ENCODE data around the gene PGS1.
A peak's percentile ranks its signal among the peaks of the same experiment; 100 is the strongest.

PGS1 gene

DNA sequence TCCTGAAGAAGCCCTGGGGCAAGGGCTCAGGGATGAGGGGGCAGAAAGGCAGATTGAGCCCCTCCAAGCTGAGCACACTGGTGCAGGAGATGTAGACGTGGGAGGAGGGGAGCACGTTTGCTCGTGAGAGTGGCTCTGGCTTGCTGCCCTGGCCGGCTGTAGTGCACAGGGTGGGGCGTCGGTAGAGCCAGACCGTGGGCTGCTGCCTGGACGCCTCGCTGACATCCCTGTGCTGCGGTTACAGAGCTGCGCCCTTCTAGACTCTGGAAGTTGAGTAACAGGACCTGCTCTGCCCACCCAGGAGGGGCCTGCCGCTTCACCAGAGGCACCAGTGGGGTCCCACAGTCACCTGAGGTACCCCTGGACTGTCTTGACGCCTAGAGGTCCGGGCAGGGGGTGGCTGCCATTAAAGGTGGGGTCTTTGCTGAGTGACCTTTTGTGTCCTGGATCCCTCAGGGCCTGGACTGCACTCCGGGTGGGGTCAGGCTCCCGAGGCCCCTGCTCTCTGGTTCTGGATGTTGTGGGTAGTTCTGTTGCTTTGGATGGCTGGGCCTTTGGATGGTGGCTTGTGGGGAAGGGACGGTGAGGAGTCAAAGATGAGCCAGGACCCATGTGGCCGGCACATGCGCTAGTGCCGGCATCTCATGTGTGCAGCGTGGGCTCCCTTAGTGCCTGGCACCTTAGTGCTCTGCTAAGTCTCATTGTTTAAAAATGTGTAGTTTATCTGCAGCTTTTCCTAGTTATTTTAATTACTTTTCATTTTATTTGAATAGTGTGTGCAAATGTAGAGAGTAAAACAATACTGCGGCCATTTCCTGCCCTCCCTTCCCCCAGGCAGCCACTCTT lies 41.7 kb downstream of the PGS1 start:
- H3K18ac ChIP-seq (ENCODE audit: low read length), result no peak overlapping the region
- no peak overlapping the region for H2BK120ac ChIP-seq (ENCODE audit: low read depth, low read length)
- no peak overlapping the region for H3K9ac ChIP-seq (ENCODE audit: low read length)
- WGBS (ENCODE audit: extremely low coverage, insufficient coverage, low lambda C conversion rate), result no CpG with 5 or more reads among the region's 22 CpGs
- no peaks in the 10 kb centered on the region for H3K4me1 ChIP-seq (ENCODE audit: control insufficient read depth, low read depth, low read length)
- H2AK5ac ChIP-seq (ENCODE audit: low read length), result no peak overlapping the region
- H4K8ac ChIP-seq (ENCODE audit: low read depth, low read length), result no peak overlapping the region
- no peak overlapping the region for H2BK5ac ChIP-seq (ENCODE audit: low read length)
- H3K79me1 ChIP-seq (ENCODE audit: low read length), result peaks cover 7% of the 10 kb centered on the region
- DNase-seq, result no peak
- no peaks in the 10 kb centered on the region for H3K79me2 ChIP-seq (ENCODE audit: control insufficient read depth, insufficient read depth, low read length)
- H3K4ac ChIP-seq (ENCODE audit: low read depth, low read length), result no peak overlapping the region
- no peak overlapping the region for H3K56ac ChIP-seq (ENCODE audit: low read length)
- H3K27ac ChIP-seq (ENCODE audit: low read depth, low read length), result no peak overlapping the region
- H2BK15ac ChIP-seq (replicated peaks; ENCODE audit: low read depth), result no peak overlapping the region
- no peak overlapping the region for H3K4me2 ChIP-seq (ENCODE audit: low read length)
- H3K4me3 ChIP-seq (ENCODE audit: low read length), result no peak overlapping the region
- H3K36me3 ChIP-seq (ENCODE audit: control insufficient read depth, insufficient read depth, low read length), result peaks cover 6% of the 10 kb centered on the region
- H4K5ac ChIP-seq (ENCODE audit: low read length), result no peak overlapping the region
- no peak overlapping the region for H3K23ac ChIP-seq (ENCODE audit: low read length)
- no peaks in the 10 kb centered on the region for H3K27me3 ChIP-seq (ENCODE audit: insufficient read depth, low read length, poor library complexity)

DNA sequence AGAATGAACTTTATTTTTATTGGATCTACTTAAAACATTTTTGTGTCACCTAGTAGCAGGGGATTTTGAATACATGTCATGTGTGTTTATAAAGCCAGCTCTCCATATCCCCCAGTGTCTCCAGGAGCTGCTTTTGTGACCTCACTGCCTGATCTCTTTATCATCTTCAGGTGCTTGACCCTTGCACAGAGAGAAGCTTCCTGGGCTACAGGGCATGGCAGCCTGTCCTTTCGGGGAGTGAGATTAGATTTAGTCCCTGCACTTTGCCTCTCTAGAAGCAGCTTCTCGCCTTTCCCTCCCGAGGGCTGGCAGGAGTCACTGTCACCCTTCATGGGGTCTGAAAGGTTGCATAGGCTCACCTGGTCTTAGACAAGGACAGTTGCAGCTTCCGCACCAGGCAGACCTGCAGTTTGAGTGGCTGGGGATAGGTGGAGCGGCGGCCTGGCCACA lies 42.7 kb downstream of the PGS1 start:
- Histone ChIP-seq H2BK120ac (ENCODE audit: low read depth, low read length) (no peak overlapping the region), H2BK5ac (ENCODE audit: low read length) (no peak overlapping the region), H3K79me2 (ENCODE audit: control insufficient read depth, insufficient read depth, low read length) (no peaks in the 10 kb centered on the region), H3K27ac (ENCODE audit: low read depth, low read length) (no peak overlapping the region), H3K4me1 (ENCODE audit: control insufficient read depth, low read depth, low read length) (no peaks in the 10 kb centered on the region), H3K79me1 (ENCODE audit: low read length) (peaks cover 7% of the 10 kb centered on the region), H3K23ac (ENCODE audit: low read length) (no peak overlapping the region), H2BK15ac (replicated peaks; ENCODE audit: low read depth) (no peak overlapping the region), H3K4me2 (ENCODE audit: low read length) (no peak overlapping the region), H3K4me3 (ENCODE audit: low read length) (no peak overlapping the region), H3K9ac (ENCODE audit: low read length) (no peak overlapping the region), H3K36me3 (ENCODE audit: control insufficient read depth, insufficient read depth, low read length) (peaks cover 9% of the 10 kb centered on the region), H3K18ac (ENCODE audit: low read length) (no peak overlapping the region), H3K27me3 (ENCODE audit: insufficient read depth, low read length, poor library complexity) (no peaks in the 10 kb centered on the region), H2AK5ac (ENCODE audit: low read length) (no peak overlapping the region), H4K5ac (ENCODE audit: low read length) (no peak overlapping the region), H3K4ac (ENCODE audit: low read depth, low read length) (no peak overlapping the region), H4K8ac (ENCODE audit: low read depth, low read length) (no peak overlapping the region), H3K56ac (ENCODE audit: low read length) (no peak overlapping the region)
- no CpG with 5 or more reads among the region's 6 CpGs for WGBS (ENCODE audit: extremely low coverage, insufficient coverage, low lambda C conversion rate)
- no peak for DNase-seq

GRCh38 chr17:78421534-78422266 lies 43.3 kb downstream of the PGS1 start:
- Histone ChIP-seq H3K27ac (ENCODE audit: low read depth, low read length) (no peak overlapping the region), H3K79me2 (ENCODE audit: control insufficient read depth, insufficient read depth, low read length) (no peaks in the 10 kb centered on the region), H2BK5ac (ENCODE audit: low read length) (no peak overlapping the region), H4K8ac (ENCODE audit: low read depth, low read length) (no peak overlapping the region), H3K56ac (ENCODE audit: low read length) (peak overlapping the region; percentile 42), H4K5ac (ENCODE audit: low read length) (no peak overlapping the region), H3K4me2 (ENCODE audit: low read length) (no peak overlapping the region), H3K4me1 (ENCODE audit: control insufficient read depth, low read depth, low read length) (no peaks in the 10 kb centered on the region), H2BK120ac (ENCODE audit: low read depth, low read length) (no peak overlapping the region), H3K23ac (ENCODE audit: low read length) (no peak overlapping the region), H3K4me3 (ENCODE audit: low read length) (no peak overlapping the region), H2AK5ac (ENCODE audit: low read length) (no peak overlapping the region), H3K36me3 (ENCODE audit: control insufficient read depth, insufficient read depth, low read length) (peaks cover 9% of the 10 kb centered on the region), H3K27me3 (ENCODE audit: insufficient read depth, low read length, poor library complexity) (no peaks in the 10 kb centered on the region), H2BK15ac (replicated peaks; ENCODE audit: low read depth) (no peak overlapping the region), H3K79me1 (ENCODE audit: low read length) (peaks cover 7% of the 10 kb centered on the region), H3K18ac (ENCODE audit: low read length) (no peak overlapping the region), H3K4ac (ENCODE audit: low read depth, low read length) (no peak overlapping the region), H3K9ac (ENCODE audit: low read length) (no peak overlapping the region)
- DNase-seq, result peak; percentile 84
- WGBS (ENCODE audit: extremely low coverage, insufficient coverage, low lambda C conversion rate), result no CpG with 5 or more reads among the region's 24 CpGs

GRCh38 chr17:78422267-78422605 lies 43.8 kb downstream of the PGS1 start:
- H3K79me1 ChIP-seq (ENCODE audit: low read length), result peaks cover 7% of the 10 kb centered on the region
- H3K27me3 ChIP-seq (ENCODE audit: insufficient read depth, low read length, poor library complexity), result no peaks in the 10 kb centered on the region
- no peak overlapping the region for H2AK5ac ChIP-seq (ENCODE audit: low read length)
- no peak overlapping the region for H3K4me3 ChIP-seq (ENCODE audit: low read length)
- H3K4me2 ChIP-seq (ENCODE audit: low read length), result no peak overlapping the region
- H3K9ac ChIP-seq (ENCODE audit: low read length), result peak overlapping the region; percentile 27
- no peak overlapping the region for H3K4ac ChIP-seq (ENCODE audit: low read depth, low read length)
- no peak overlapping the region for H2BK15ac ChIP-seq (replicated peaks; ENCODE audit: low read depth)
- H3K18ac ChIP-seq (ENCODE audit: low read length), result no peak overlapping the region
- H2BK5ac ChIP-seq (ENCODE audit: low read length), result no peak overlapping the region
- no peaks in the 10 kb centered on the region for H3K4me1 ChIP-seq (ENCODE audit: control insufficient read depth, low read depth, low read length)
- peak overlapping the region; percentile 49 for H3K56ac ChIP-seq (ENCODE audit: low read length)
- no peaks in the 10 kb centered on the region for H3K79me2 ChIP-seq (ENCODE audit: control insufficient read depth, insufficient read depth, low read length)
- peaks cover 9% of the 10 kb centered on the region for H3K36me3 ChIP-seq (ENCODE audit: control insufficient read depth, insufficient read depth, low read length)
- WGBS (ENCODE audit: extremely low coverage, insufficient coverage, low lambda C conversion rate), result no CpG with 5 or more reads among the region's 8 CpGs
- H4K8ac ChIP-seq (ENCODE audit: low read depth, low read length), result no peak overlapping the region
- H2BK120ac ChIP-seq (ENCODE audit: low read depth, low read length), result no peak overlapping the region
- H4K5ac ChIP-seq (ENCODE audit: low read length), result no peak overlapping the region
- H3K27ac ChIP-seq (ENCODE audit: low read depth, low read length), result no peak overlapping the region
- H3K23ac ChIP-seq (ENCODE audit: low read length), result no peak overlapping the region
- no peak for DNase-seq

DNA sequence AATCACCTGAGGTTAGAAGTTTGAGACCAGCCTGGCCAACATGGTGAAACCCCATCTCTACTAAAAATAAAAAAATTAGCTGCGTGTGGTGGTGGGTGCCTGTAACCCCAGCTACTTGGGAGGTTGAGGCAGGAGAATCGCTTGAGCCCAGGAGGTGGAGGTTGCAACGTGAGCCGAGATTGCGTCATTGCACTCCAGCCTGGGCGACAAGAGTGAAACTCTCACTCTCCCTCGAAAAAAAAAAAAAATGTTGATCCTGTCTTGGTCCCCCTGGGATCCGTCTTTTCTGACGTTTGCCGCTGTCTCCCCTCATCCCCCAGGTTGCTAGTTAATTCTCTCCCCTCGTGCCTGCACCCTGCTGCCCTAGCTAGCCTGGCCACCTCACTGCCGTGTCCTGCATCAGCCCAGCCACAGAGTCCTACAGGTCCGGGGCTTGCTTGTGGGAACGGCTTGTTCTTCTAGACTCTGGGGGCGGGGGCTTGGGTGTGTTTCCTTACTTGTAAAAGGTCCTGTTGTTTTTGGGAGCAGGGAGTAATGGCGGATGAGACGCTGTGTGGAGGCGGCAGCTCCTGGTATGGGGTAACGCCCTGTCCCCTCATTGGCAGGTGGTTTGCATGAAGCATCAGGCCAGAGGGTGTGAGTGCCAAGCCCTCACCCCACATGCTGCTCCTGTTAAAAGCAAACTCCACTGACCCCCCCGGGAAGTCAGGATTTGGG lies 44.6 kb downstream of the PGS1 start:
- Histone ChIP-seq H3K18ac (ENCODE audit: low read length) (no peak overlapping the region), H2AK5ac (ENCODE audit: low read length) (no peak overlapping the region), H4K5ac (ENCODE audit: low read length) (no peak overlapping the region), H2BK15ac (replicated peaks; ENCODE audit: low read depth) (no peak overlapping the region), H3K9ac (ENCODE audit: low read length) (no peak overlapping the region), H3K4me1 (ENCODE audit: control insufficient read depth, low read depth, low read length) (no peaks in the 10 kb centered on the region), H3K36me3 (ENCODE audit: control insufficient read depth, insufficient read depth, low read length) (peaks cover 9% of the 10 kb centered on the region), H3K4me2 (ENCODE audit: low read length) (no peak overlapping the region), H3K4ac (ENCODE audit: low read depth, low read length) (no peak overlapping the region), H3K27me3 (ENCODE audit: insufficient read depth, low read length, poor library complexity) (no peaks in the 10 kb centered on the region), H4K8ac (ENCODE audit: low read depth, low read length) (no peak overlapping the region), H2BK5ac (ENCODE audit: low read length) (no peak overlapping the region), H3K79me2 (ENCODE audit: control insufficient read depth, insufficient read depth, low read length) (no peaks in the 10 kb centered on the region), H3K23ac (ENCODE audit: low read length) (no peak overlapping the region), H3K27ac (ENCODE audit: low read depth, low read length) (no peak overlapping the region), H2BK120ac (ENCODE audit: low read depth, low read length) (no peak overlapping the region), H3K56ac (ENCODE audit: low read length) (no peak overlapping the region), H3K4me3 (ENCODE audit: low read length) (no peak overlapping the region), H3K79me1 (ENCODE audit: low read length) (peaks cover 5% of the 10 kb centered on the region)
- DNase-seq, result no peak
- WGBS (ENCODE audit: extremely low coverage, insufficient coverage, low lambda C conversion rate), result no CpG with 5 or more reads among the region's 20 CpGs
